ENCODE measurements around the gene HINT3.

GRCh38 chr6:126027601-126028000 lies 71.0 kb downstream of the HINT3 start:
- TF ChIP-seq CTCF (IDR thresholded peaks at IDR 0.05; ENCODE audit: insufficient read depth, low read length, poor library complexity, severe bottlenecking), result no peak
- no peak for TF ChIP-seq EZH2phosphoT487 (conservative IDR thresholded peaks at IDR 0.05; ENCODE audit: low read length)
